Activated T-helper 2 cell treated with anti-CD3 and anti-CD28 coated beads, Interferon-gamma antibody, Interleukin-2, Interleukin-4, amounts not matched to agents 10 μg/mL and 5 μg/mL and 100 μg/mL, durations not matched to agents 14 hours and 24 hours and 36 hours (primary cell): ENCODE data around the gene ATF7. TPM values are rescaled to one million over a fixed set of nuclear protein-coding genes. Genes with fewer than 3 reads are reported as not detected.
"Not testable (repeated sequence)": the region's sequence is repeated elsewhere in the genome, so short reads cannot be mapped to it uniquely, and the experiment has no call there.

ENCODE experiments used
- DNase-seq: peaks from one replicate; pipeline ENCODE4 v3.0.0; 2021; ENCODE audit warnings: low spot score
- H3K27ac Mint-ChIP-seq: one replicate; pipeline ENCODE4 v1.8.0; 2021; ENCODE audit warnings: mixed read lengths
- H3K27me3 Mint-ChIP-seq: one replicate; pipeline ENCODE4 v1.8.0; 2021; ENCODE audit warnings: low read depth, mixed read lengths
- H3K36me3 Mint-ChIP-seq: one replicate; pipeline ENCODE4 v1.8.0; 2021; ENCODE audit warnings: low read depth, mixed read lengths
- H3K4me1 Mint-ChIP-seq: one replicate; pipeline ENCODE4 v1.8.0; 2021; ENCODE audit warnings: low read depth, mixed read lengths
- H3K4me3 Mint-ChIP-seq: one replicate; pipeline ENCODE4 v1.8.0; 2021; ENCODE audit warnings: low read depth, mild to moderate bottlenecking, moderate library complexity, mixed read lengths
- H3K9me3 Mint-ChIP-seq: one replicate; pipeline ENCODE4 v1.8.0; 2021; ENCODE audit warnings: mixed read lengths
- intact Hi-C: fragments of 100-400 bp; cut with micrococcal nuclease; formaldehyde crosslinking; loops from one replicate; pipeline ENCODE4 v1.15.1; 2023
- total RNA-seq: library from RNA; stranded (reverse); gene quantifications from 2 replicates; pipeline ENCODE4 v1.2.3, GENCODE V29; 2022

Gene ATF7
- total RNA-seq, 1 donor from 2014 or later, result 32.0 TPM

- intact Hi-C loops, result no loop called here
- Mint-ChIP-seq H3K27me3 (no peaks in the 10 kb centered on the region), H3K27ac (no peak overlapping the region), H3K9me3 (no peaks in the 10 kb centered on the region), H3K4me3 (no peak overlapping the region), H3K36me3 (peaks cover 31% of the 10 kb centered on the region), H3K4me1 (peaks cover 13% of the 10 kb centered on the region)
- no peak for DNase-seq
Observed at GRCh38 chr12:53602176-53602864, 23.9 kb downstream of the ATF7 start.

- H3K4me3 Mint-ChIP-seq, result no peak overlapping the region
Observed at GRCh38 chr12:53601296-53601847, 24.8 kb downstream of the ATF7 start.

GRCh38 chr12:53600490-53601295, 25.5 kb downstream of the ATF7 start:
- Mint-ChIP-seq H3K4me3 (no peak overlapping the region), H3K4me1 (peaks cover 13% of the 10 kb centered on the region), H3K27me3 (no peaks in the 10 kb centered on the region), H3K27ac (no peak overlapping the region), H3K36me3 (peaks cover 31% of the 10 kb centered on the region), H3K9me3 (no peaks in the 10 kb centered on the region)
- DNase-seq, result no peak
- intact Hi-C loops, result no loop called here

More at GRCh38 chr12:53601296-53601847, 24.8 kb downstream of the ATF7 start:
- Mint-ChIP-seq H3K36me3 (peaks cover 31% of the 10 kb centered on the region), H3K27me3 (no peaks in the 10 kb centered on the region), H3K27ac (no peak overlapping the region), H3K4me1 (peaks cover 13% of the 10 kb centered on the region), H3K9me3 (no peaks in the 10 kb centered on the region)
- no peak for DNase-seq
- intact Hi-C loops, result no loop called here

DNA sequence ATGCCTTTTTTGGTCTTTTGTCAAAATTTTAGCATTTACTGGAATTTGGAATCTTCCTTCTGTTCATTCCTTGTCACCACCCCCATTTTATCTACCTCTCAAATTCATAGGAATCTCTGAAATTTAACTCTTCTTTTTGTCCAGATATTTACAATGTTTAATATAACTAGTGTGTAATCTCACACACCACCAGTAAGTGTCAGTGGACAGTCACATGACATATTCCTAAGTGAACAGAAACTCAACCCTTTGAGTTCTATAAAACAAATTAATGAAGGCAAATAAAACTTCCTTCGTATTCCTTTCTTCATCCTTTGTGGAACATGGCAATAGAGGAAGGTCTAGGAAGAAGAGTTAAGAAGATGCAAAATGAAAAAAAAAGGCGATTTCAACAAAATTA, 26.6 kb downstream of the ATF7 start:
- H3K27me3 Mint-ChIP-seq, result no peaks in the 10 kb centered on the region
- no peak overlapping the region for H3K4me3 Mint-ChIP-seq
- no peak overlapping the region for H3K27ac Mint-ChIP-seq
- no peak for DNase-seq
- H3K4me1 Mint-ChIP-seq, result peaks cover 13% of the 10 kb centered on the region
- peaks cover 31% of the 10 kb centered on the region for H3K36me3 Mint-ChIP-seq
- intact Hi-C loops, result no loop called here
- H3K9me3 Mint-ChIP-seq, result no peaks in the 10 kb centered on the region

DNA sequence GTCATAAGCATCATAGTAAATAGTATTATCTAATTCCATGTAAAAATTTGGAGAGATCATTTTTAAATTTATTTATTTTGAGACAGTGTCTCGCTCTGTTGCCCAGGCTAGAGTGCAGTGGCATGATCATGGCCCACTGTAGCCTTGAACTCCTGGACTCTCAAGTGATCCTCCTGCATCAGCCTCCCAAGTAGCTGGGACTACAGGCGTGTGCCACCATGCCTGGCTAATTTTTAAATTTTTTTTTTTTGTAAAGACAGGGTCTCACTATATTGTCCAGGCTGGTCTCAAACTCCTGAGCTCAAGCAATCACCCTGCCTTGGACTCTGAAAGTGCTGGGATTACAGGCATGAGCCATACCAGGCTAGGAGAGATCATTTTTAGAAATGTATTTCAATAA, 27.2 kb downstream of the ATF7 start:
- H3K9me3 Mint-ChIP-seq, DNase-seq, intact Hi-C loops, H3K27ac Mint-ChIP-seq, H3K27me3 Mint-ChIP-seq, H3K4me3 Mint-ChIP-seq: not testable (repeated sequence)
- Mint-ChIP-seq H3K4me1 (peaks cover 13% of the 10 kb centered on the region), H3K36me3 (peaks cover 31% of the 10 kb centered on the region)

- intact Hi-C loops, result no loop called here
- H3K4me1 Mint-ChIP-seq, result peaks cover 5% of the 10 kb centered on the region
- DNase-seq, result no peak
- peaks cover 24% of the 10 kb centered on the region for H3K36me3 Mint-ChIP-seq
- no peaks in the 10 kb centered on the region for H3K27me3 Mint-ChIP-seq
- no peaks in the 10 kb centered on the region for H3K9me3 Mint-ChIP-seq
- H3K4me3 Mint-ChIP-seq, result no peak overlapping the region
- H3K27ac Mint-ChIP-seq, result no peak overlapping the region
Observed at GRCh38 chr12:53596920-53597363, 29.2 kb downstream of the ATF7 start.

DNA sequence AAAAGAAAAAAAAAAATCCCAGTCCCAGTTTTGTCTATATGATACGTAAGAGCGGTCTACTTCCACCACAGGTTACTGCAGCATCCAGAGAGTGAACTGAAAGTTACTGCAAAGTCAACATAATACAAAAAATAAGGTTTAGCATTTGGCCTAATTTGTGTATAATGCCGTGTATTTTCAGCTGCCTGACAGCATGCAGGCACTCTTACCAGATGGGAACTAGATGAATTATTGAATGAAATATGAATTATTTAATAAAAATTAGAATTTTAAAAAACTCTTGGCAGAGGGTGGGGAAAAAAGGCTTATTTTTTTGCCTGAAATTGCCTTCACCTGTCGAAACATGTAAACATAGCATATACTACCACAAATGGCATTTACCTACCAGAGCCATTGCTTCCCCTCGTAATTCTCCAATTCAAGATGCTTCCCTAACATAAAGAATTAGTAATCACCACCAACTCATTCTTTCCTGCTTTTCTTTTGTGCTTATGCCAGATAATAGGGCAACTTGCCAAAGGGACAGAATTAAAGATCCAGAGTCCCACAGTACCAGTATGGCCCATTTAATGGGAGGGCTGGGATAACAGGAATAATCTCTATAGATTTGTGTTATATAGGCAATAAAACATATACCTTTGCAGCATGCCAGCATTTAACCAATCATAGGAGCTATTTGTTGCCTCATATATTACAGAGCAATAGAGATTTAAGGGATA, 31.1 kb downstream of the ATF7 start:
- no peaks in the 10 kb centered on the region for H3K27me3 Mint-ChIP-seq
- no peaks in the 10 kb centered on the region for H3K9me3 Mint-ChIP-seq
- H3K4me3 Mint-ChIP-seq, result no peak overlapping the region
- no peak for DNase-seq
- peaks cover 12% of the 10 kb centered on the region for H3K4me1 Mint-ChIP-seq
- H3K27ac Mint-ChIP-seq, result no peak overlapping the region
- intact Hi-C loops, result no loop called here
- H3K36me3 Mint-ChIP-seq, result peaks cover 16% of the 10 kb centered on the region

DNA sequence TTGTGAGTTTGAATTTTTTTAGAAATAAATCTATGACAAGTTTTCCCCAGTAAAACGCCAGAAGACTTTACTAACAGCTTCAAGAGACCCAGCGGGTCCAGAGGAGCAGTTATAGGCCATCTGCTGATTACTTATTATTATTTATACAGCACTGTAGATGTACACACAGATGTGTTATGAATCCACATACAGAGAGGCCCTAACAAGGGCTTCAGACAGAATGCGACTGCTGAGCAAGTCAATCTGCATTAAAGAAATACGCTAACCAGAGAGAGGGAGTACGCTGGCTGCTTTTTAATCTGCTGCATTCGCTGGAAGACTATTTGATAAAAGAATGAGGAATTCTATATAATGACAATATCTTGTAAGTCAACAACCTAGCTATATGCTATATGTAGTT, 32.5 kb downstream of the ATF7 start:
- Mint-ChIP-seq H3K4me3 (no peak overlapping the region), H3K36me3 (peaks cover 13% of the 10 kb centered on the region), H3K27ac (no peak overlapping the region), H3K27me3 (no peaks in the 10 kb centered on the region), H3K4me1 (peaks cover 24% of the 10 kb centered on the region), H3K9me3 (no peaks in the 10 kb centered on the region)
- intact Hi-C loops, result no loop called here
- DNase-seq, result no peak

GRCh38 chr12:53593031-53593430, 33.2 kb downstream of the ATF7 start:
- H3K4me1 Mint-ChIP-seq, result peaks cover 30% of the 10 kb centered on the region
- H3K36me3 Mint-ChIP-seq, result peaks cover 6% of the 10 kb centered on the region
- H3K27me3 Mint-ChIP-seq, result no peaks in the 10 kb centered on the region
- DNase-seq, result no peak
- intact Hi-C loops, result no loop called here
- no peak overlapping the region for H3K27ac Mint-ChIP-seq
- no peaks in the 10 kb centered on the region for H3K9me3 Mint-ChIP-seq
- H3K4me3 Mint-ChIP-seq, result no peak overlapping the region

- no peak overlapping the region for H3K27ac Mint-ChIP-seq
- H3K9me3 Mint-ChIP-seq, result no peaks in the 10 kb centered on the region
- H3K27me3 Mint-ChIP-seq, result no peaks in the 10 kb centered on the region
Observed at GRCh38 chr12:53592426-53592825, 33.8 kb downstream of the ATF7 start.

DNA sequence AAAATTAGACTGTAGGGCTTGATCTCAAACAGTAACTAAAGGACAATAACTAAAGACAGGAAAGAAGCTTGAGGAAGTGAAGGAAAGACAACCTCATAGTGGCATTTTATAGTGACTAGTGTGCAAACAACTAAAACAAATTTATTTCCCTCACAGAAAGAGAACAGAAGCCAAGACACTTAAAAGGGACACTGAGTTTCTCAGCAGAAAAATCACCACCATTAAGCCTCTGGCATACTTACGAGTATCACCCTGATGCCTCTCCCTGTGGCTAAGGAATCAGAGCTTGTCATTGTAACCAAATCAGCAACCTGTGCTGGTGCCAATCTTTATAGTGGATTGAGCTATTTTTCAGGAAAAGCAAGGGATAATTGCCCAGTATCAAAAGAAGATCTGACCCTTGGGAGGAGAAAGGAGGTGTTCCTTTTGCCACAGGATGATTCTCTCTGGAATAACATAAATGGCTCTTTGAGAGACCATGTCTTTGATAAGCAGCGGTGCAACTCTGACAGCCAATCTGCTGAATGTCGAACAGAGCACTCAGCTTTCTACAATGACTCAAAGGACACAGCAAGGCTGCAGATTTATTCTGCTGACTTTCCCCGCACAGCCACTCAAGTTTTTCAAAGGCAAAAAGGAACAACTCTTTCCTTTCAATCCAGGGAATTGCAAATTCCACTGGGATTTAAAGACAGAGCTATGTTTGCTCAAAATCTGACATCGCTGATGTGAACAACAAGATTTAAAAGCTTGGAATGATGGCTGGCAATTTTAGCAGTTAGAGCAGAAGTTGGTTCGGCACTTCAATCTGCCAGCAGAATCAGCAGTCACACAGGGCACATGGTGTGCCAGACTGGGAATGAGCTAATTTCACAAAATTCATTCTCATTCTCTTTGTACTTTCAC, 34.6 kb downstream of the ATF7 start:
- intact Hi-C loops, result no loop called here
- DNase-seq, result no peak
- no peak overlapping the region for H3K27ac Mint-ChIP-seq
- no peaks in the 10 kb centered on the region for H3K27me3 Mint-ChIP-seq
- H3K4me1 Mint-ChIP-seq, result peaks cover 36% of the 10 kb centered on the region
- H3K4me3 Mint-ChIP-seq, result no peak overlapping the region
- peaks cover 6% of the 10 kb centered on the region for H3K36me3 Mint-ChIP-seq
- H3K9me3 Mint-ChIP-seq, result no peaks in the 10 kb centered on the region

More at GRCh38 chr12:53592426-53592825, 33.8 kb downstream of the ATF7 start:
- peaks cover 3% of the 10 kb centered on the region for H3K36me3 Mint-ChIP-seq
- intact Hi-C loops, result no loop called here
- H3K4me1 Mint-ChIP-seq, result peaks cover 32% of the 10 kb centered on the region
- no peak overlapping the region for H3K4me3 Mint-ChIP-seq
- DNase-seq, result no peak

- Mint-ChIP-seq H3K4me3 (no peak overlapping the region), H3K4me1 (peaks cover 44% of the 10 kb centered on the region), H3K27ac (no peak overlapping the region), H3K9me3 (no peaks in the 10 kb centered on the region), H3K36me3 (peaks cover 6% of the 10 kb centered on the region), H3K27me3 (no peaks in the 10 kb centered on the region)
- DNase-seq, result no peak
- intact Hi-C loops, result no loop called here
Observed at GRCh38 chr12:53590652-53591051, 35.5 kb downstream of the ATF7 start.
